Measurements from ENCODE around the gene RAB8A.

- TF ChIP-seq CTCF (IDR thresholded peaks at IDR 0.05 in 4 of 5, conservative IDR thresholded peaks at IDR 0.05 in 1 of 5) (no peak), POLR2A (IDR thresholded peaks at IDR 0.05) (no peak)
Measured at GRCh38 chr19:16113727-16114126, 2.0 kb downstream of the RAB8A start.
